Transverse colon (tissue), 4 donors: ENCODE results near the gene POMT1. TPM values are rescaled to one million over a fixed set of nuclear protein-coding genes. Genes with fewer than 3 reads are reported as not detected.

Experiments
- DNase-seq: peaks from one replicate; pipeline ENCODE4 v3.0.0-alpha.2; 2019
- H3K27ac ChIP-seq, 4 donors: fragments of 200-600 bp; sonication (generic); 2 replicates each; pipeline ENCODE4 v1.5.1; 2016 to 2018; ENCODE audit warnings: inconsistent platforms in 4 of 4
- H3K27me3 ChIP-seq: fragments of 200-600 bp; sonication (generic); 2 replicates; pipeline ENCODE4 v1.5.1; 2017; ENCODE audit warnings: inconsistent platforms
- H3K36me3 ChIP-seq, 4 donors: fragments of 200-600 bp; sonication (generic); 2 replicates each; pipeline ENCODE4 v1.5.1; 2017 to 2019; ENCODE audit warnings: inconsistent platforms in 4 of 4
- H3K4me1 ChIP-seq, 4 donors: fragments of 200-600 bp; sonication (generic); 2 replicates each; pipeline ENCODE4 v1.5.1; 2017 to 2020; ENCODE audit warnings: inconsistent platforms in 4 of 4
- H3K4me3 ChIP-seq, 4 donors: fragments of 200-600 bp; sonication (generic); 1 replicate in 1 of 4; 2 replicates in 3 of 4; pipeline versions ENCODE4 v1.5.1 to v1.6.1; 2017 to 2019; ENCODE audit warnings: inconsistent platforms in 4 of 4
- H3K9me3 ChIP-seq, 2 donors: fragments of 200-600 bp; sonication (generic); 2 replicates each; pipeline ENCODE4 v1.5.1; 2017 to 2019; ENCODE audit warnings: inconsistent platforms in 2 of 2
- EP300 ChIP-seq: sonication (generic); formaldehyde crosslinking; IDR thresholded peaks from one replicate; pipeline ENCODE4 v1.6.1; 2017; ENCODE audit warnings: antibody characterized with exemption, low read depth
- POLR2A ChIP-seq: fragments of 450-650 bp; IDR thresholded peaks from one replicate; pipeline ENCODE4 v1.6.1; 2016; ENCODE audit warnings: antibody characterized with exemption, mild to moderate bottlenecking, moderate library complexity
- POLR2AphosphoS5 ChIP-seq, 3 donors: sonication (generic); formaldehyde crosslinking; IDR thresholded peaks; one replicate each; pipeline ENCODE4 v1.6.1; 2016; ENCODE audit warnings: antibody characterized with exemption in 3 of 3
- WGBS, 2 donors: methylation state at CpG; one replicate each; pipeline ENCODE4 v1.1.5; 2018; ENCODE audit warnings: low coverage in 1 of 2; 5-methylcytosine and 5-hydroxymethylcytosine counted together
- in situ Hi-C, 4 donors: fragments of 200-750 bp; cut with MboI; loops; one replicate each; pipeline versions ENCODE4 v1.15.0 to v1.15.1; 2017; ENCODE audit warnings: low sequenced_read_pairs in 3 of 4, low pct_ligation_motif_present in 1 of 4, low pct_unique_long_range_greater_than_20kb in 1 of 4
- intact Hi-C: fragments of 100-400 bp; cut with DNase I; formaldehyde crosslinking; loops from one replicate; pipeline ENCODE4 v1.15.1; 2023; ENCODE audit warnings: low total_unique reads
- total RNA-seq, 4 donors: library from RNA; depleted of rRNA; stranded (reverse); fragments of >200 nt; gene quantifications; one replicate each; pipeline ENCODE4 v1.1.0, GENCODE V29; 2016
- TF ChIP-seq, protein P1 (sequence below), 5 experiments: fragments of 200-600 bp in 3 of 5; fragments of 450-650 bp in 2 of 5; sonication (generic) in 3 of 5; IDR thresholded peaks; 1 replicate in 2 of 5; 2 replicates in 3 of 5; pipeline ENCODE4 v1.5.1; 2016 to 2017; ENCODE audit warnings: antibody characterized with exemption in 5 of 5, inconsistent platforms in 3 of 5, mild to moderate bottlenecking in 2 of 5, moderate library complexity in 1 of 5

The POMT1 gene
- total RNA-seq, 4 donors from 2014 or later = 37.5 to 178 (median 69.5) TPM

DNA sequence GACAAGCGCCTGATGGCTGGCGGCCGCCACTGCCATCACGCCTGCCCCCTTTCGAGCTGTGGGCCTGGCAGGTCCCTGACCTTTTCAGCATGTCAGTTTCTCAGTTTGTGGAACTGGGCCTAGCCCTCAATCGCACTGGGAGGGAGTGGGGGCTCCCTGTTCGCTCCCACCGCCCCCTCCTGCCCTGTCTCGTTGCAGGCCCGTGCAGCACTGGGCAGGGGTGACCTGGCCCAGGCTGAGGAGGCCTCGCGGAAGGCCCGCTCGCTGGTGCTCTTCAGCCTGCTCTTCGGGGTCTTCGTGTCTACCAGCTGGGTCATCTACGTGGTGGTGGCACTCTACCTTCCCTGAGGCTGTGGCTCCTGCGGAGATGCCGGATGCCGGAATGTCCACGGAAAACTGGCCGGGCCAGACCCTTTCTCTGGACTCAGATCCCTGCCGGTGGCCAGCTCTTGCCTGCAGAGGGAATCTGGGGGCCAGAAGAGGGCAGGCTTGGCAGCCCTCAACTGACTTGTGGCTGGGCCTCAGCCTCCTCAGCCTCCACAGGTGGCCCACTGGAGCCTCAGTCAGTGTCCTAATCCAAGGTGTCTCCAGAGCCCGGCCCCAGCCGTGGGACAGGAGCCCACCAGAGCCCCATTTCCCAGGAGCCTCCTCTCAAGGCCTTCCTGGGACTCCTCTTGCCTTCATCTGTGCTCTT lies 55.3 kb downstream of the POMT1 start:
- Histone ChIP-seq H3K4me1 (no peaks in the 10 kb centered on the region), H3K27me3 (peaks cover 29% of the 10 kb centered on the region), H3K36me3 (no peaks in the 10 kb centered on the region), H3K9me3 (no peaks in the 10 kb centered on the region), H3K4me3 (no peak overlapping the region), H3K27ac (no peak overlapping the region)
- in situ Hi-C loops = loop anchor here in 1 of 4 donors (25.0 kb wide), 1 partner anchor 704 kb away; no protein-coding TSS in a partner anchor
- TF ChIP-seq, protein P1, sequence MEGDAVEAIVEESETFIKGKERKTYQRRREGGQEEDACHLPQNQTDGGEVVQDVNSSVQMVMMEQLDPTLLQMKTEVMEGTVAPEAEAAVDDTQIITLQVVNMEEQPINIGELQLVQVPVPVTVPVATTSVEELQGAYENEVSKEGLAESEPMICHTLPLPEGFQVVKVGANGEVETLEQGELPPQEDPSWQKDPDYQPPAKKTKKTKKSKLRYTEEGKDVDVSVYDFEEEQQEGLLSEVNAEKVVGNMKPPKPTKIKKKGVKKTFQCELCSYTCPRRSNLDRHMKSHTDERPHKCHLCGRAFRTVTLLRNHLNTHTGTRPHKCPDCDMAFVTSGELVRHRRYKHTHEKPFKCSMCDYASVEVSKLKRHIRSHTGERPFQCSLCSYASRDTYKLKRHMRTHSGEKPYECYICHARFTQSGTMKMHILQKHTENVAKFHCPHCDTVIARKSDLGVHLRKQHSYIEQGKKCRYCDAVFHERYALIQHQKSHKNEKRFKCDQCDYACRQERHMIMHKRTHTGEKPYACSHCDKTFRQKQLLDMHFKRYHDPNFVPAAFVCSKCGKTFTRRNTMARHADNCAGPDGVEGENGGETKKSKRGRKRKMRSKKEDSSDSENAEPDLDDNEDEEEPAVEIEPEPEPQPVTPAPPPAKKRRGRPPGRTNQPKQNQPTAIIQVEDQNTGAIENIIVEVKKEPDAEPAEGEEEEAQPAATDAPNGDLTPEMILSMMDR (IDR thresholded peaks at IDR 0.05) = no peak
- no peak for TF ChIP-seq POLR2A
- TF ChIP-seq POLR2AphosphoS5 (IDR thresholded peaks at IDR 0.05) = no peak
- TF ChIP-seq EP300 = no peak
- no peak for DNase-seq
- intact Hi-C loops = no loop called here
- WGBS, 2 donors = 94% methylated on average over 25 of the region's 25 CpGs; no CpG with 5 or more reads in 1 of the 2 donors

DNA sequence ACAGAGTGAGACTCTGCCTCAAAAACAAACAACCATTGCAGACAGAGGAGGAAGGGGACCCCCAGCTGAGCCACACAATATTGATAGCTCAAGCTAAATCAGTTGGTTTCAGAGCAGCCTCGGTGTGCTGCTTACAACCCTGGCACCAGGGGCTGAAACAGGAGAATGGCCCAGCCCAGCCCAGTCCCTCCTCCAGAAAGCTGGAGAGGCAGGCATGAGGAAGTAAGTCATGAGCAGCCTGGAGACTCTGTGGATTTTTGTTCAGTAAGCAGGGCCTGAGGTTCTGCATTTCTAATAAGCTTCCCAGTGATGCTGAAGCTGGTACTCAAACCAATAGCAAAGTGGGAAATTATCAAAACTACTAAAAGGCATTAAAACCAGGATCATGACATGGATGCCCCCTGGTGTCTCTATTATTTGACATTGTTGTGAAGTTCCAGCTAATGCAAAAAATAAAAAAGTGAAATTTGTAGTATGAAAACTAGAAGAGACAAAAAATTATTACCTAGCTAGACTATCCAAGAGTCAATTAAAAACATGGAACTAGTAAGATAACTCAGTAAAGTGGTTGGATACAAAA lies 56.8 kb downstream of the POMT1 start:
- WGBS, 2 donors = 60% methylated on average over 1 of the region's 1 CpG; no CpG with 5 or more reads in 1 of the 2 donors
- H3K4me3 ChIP-seq = no peak overlapping the region
- in situ Hi-C loops = loop anchor here in 1 of 4 donors (25.0 kb wide), 1 partner anchor 703 kb away; no protein-coding TSS in a partner anchor

DNA sequence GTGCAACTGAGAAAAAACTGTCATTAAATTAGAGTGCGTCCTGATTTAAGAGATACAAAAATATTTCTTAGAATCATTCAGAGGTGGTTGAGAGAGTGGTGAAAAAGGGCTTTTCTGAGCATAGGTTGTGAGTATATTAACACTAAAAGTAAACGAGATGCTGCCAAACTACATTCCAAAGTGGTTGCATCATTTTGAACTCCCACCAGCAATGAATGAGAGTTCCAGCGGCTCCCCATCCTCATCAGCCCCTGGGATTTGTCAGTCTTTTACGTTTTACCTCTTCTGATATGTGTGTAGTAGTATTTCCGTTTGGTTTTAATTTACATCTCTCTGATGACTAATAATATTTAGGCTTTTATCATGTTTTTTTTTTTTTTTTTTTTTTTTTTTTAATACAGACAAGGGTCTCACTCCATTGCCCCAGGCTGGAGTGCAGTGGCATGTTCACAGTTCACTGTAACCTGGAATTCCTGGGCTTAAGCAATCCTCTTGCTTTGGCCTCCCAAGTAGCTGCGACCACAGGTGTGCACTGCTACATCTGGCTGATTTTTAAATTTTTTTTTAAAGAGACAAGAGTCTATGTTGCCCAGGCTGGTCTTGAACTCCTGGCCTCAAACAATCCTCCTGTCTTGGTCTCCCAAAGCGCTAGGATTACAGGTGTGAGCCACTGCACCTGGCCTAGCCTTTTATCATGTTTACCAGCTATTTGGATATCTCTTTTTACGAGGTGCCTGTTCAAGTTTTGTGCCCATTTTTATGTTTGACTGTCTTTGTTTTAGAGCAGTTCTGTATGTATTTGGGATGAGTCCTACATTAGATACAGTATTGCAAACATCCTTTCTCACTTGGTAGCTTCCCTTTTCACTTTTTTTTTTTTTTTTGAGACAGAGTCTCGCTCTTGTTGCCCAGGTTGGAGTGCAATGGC lies 59.6 kb downstream of the POMT1 start:
- in situ Hi-C loops = loop anchor here in 1 of 4 donors (25.0 kb wide), 1 partner anchor 700 kb away; no protein-coding TSS in a partner anchor
- Histone ChIP-seq H3K27ac (no peak overlapping the region), H3K36me3 (no peaks in the 10 kb centered on the region), H3K4me1 (no peaks in the 10 kb centered on the region), H3K4me3 (no peak overlapping the region), H3K27me3 (no peaks in the 10 kb centered on the region), H3K9me3 (no peaks in the 10 kb centered on the region)
- intact Hi-C loops = no loop called here
- TF ChIP-seq POLR2A (no peak), POLR2AphosphoS5 (IDR thresholded peaks at IDR 0.05) (no peak), EP300 (no peak)
- TF ChIP-seq, protein P1 (IDR thresholded peaks at IDR 0.05) = no peak
- WGBS, 2 donors = 56 to 73% methylated on average over 8 to 9 of the region's 9 CpGs
- DNase-seq = no peak

More for the DNA sequence above, 56.8 kb downstream of the POMT1 start:
- Histone ChIP-seq H3K27me3 (peaks cover 15% of the 10 kb centered on the region), H3K9me3 (no peaks in the 10 kb centered on the region), H3K27ac (no peak overlapping the region), H3K36me3 (no peaks in the 10 kb centered on the region), H3K4me1 (no peaks in the 10 kb centered on the region)
- TF ChIP-seq EP300 = no peak
- TF ChIP-seq, protein P1 (IDR thresholded peaks at IDR 0.05) = no peak
- no peak for TF ChIP-seq POLR2AphosphoS5 (IDR thresholded peaks at IDR 0.05)
- TF ChIP-seq POLR2A = no peak
- no peak for DNase-seq
- intact Hi-C loops = no loop called here

DNA sequence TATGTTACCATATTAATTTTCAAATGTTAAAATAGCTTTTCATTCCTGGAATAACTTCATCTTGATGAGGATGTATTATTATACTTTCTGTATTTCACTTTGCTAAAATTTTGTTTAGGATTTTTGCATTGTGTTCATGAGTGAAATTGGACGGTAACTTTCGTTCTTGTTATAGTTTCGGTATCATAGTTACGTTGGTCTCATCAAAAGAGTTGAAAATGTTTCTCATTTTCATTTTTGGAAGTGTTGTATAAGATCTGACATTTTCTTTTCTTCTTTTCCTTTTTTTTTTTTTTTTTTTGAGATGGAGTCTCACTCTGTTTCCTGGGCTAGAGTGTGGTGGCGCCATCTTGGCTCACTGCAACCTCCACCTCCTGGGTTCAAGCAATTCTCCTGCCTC lies 62.7 kb downstream of the POMT1 start:
- TF ChIP-seq, protein P1 (IDR thresholded peaks at IDR 0.05) = no peak
- no peak for TF ChIP-seq POLR2A
- TF ChIP-seq EP300 = no peak
- no peak for TF ChIP-seq POLR2AphosphoS5 (IDR thresholded peaks at IDR 0.05)
- DNase-seq = no peak
- 86 to 87% methylated on average over 4 to 5 of the region's 5 CpGs for WGBS, 2 donors
- Histone ChIP-seq H3K4me1 (no peaks in the 10 kb centered on the region), H3K27ac (no peak overlapping the region), H3K36me3 (no peaks in the 10 kb centered on the region), H3K9me3 (no peaks in the 10 kb centered on the region), H3K27me3 (no peaks in the 10 kb centered on the region), H3K4me3 (no peak overlapping the region)
- in situ Hi-C loops = loop anchor here in 1 of 4 donors (25.0 kb wide), 1 partner anchor 697 kb away; no protein-coding TSS in a partner anchor
- intact Hi-C loops = no loop called here
